PFSK-1 (cell line): Measurements from ENCODE around the gene ASIC2.

ENCODE experiments used
- FOXP2 ChIP-seq: optimal IDR thresholded peaks from 2 replicates; pipeline ENCODE3; 2011; ENCODE audit warnings: borderline replicate concordance, control low read depth, inconsistent platforms; ENCODE audit not compliant: insufficient read depth; ENCODE audit errors: extremely low read length, extremely low read depth
- POLR2AphosphoS5 ChIP-seq: IDR thresholded peaks from 2 replicates; pipeline ENCODE4 v1.6.1; 2012; ENCODE audit warnings: low read depth, mild to moderate bottlenecking, control low read depth, low read length, moderate library complexity
- REST ChIP-seq, 2 experiments: IDR thresholded peaks; 2 replicates each; pipeline versions ENCODE4 v1.6.1 to v1.8.0; 2011 to 2012; ENCODE audit warnings: low read depth in 2 of 2, low read length in 2 of 2, control low read depth in 1 of 2, inconsistent platforms in 1 of 2, mild to moderate bottlenecking in 1 of 2, moderate library complexity in 1 of 2; ENCODE audit not compliant: insufficient read depth in 1 of 2
- SIN3A ChIP-seq: IDR thresholded peaks from 2 replicates; pipeline ENCODE4 v1.6.1; 2012; ENCODE audit warnings: mild to moderate bottlenecking, low read length, moderate library complexity, borderline replicate concordance; ENCODE audit not compliant: insufficient read depth
- TAF1 ChIP-seq: IDR thresholded peaks from 2 replicates; pipeline ENCODE4 v1.6.1; 2012; ENCODE audit warnings: low read length, control low read depth, borderline replicate concordance; ENCODE audit not compliant: insufficient read depth

Gene ASIC2

DNA sequence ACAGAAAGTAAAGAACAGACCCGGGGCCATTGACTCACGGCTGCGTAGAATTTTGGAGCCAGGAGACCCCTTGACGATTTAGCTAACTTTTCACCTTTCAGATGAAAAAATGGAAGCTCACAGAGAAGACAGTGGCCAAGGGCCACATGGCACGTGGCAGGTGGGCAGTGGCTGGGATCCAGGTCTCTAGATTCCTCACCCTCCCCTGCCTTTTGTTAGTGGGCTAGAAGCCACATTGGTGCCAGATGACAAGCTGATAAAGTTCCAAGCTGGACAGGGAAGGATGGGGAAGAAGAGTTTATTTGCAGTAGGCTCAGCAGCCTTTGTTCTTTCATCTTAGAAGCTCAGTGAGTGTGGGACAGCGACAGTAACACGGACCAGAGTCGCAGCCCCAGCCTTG, 195.7 kb downstream of the ASIC2 start:
- TF ChIP-seq SIN3A (no peak), REST (IDR thresholded peaks at IDR 0.05; ENCODE audit: insufficient read depth in 1 of 2, low read depth in 2 of 2, low read length in 2 of 2) (no peak), FOXP2 (no peak), TAF1 (no peak), POLR2AphosphoS5 (no peak)

- TF ChIP-seq TAF1 (no peak), POLR2AphosphoS5 (no peak), REST (IDR thresholded peaks at IDR 0.05; ENCODE audit: insufficient read depth in 1 of 2, low read depth in 2 of 2, low read length in 2 of 2) (no peak), SIN3A (no peak), FOXP2 (no peak)
Measured at GRCh38 chr17:33096161-33096560, 196.9 kb downstream of the ASIC2 start.

- TF ChIP-seq FOXP2 (no peak), POLR2AphosphoS5 (no peak), TAF1 (no peak)
Measured at GRCh38 chr17:33091271-33091670, 201.8 kb downstream of the ASIC2 start.

GRCh38 chr17:33090806-33091205, 202.3 kb downstream of the ASIC2 start:
- TF ChIP-seq POLR2AphosphoS5 (no peak), TAF1 (no peak), FOXP2 (no peak), REST (IDR thresholded peaks at IDR 0.05; ENCODE audit: insufficient read depth in 1 of 2, low read depth in 2 of 2, low read length in 2 of 2) (no peak), SIN3A (no peak)

GRCh38 chr17:33086878-33087277, 206.2 kb downstream of the ASIC2 start:
- TF ChIP-seq FOXP2 (no peak), POLR2AphosphoS5 (no peak), TAF1 (no peak), REST (IDR thresholded peaks at IDR 0.05; ENCODE audit: insufficient read depth in 1 of 2, low read depth in 2 of 2, low read length in 2 of 2) (no peak), SIN3A (no peak)
